SK-MEL-5 (cell line): ENCODE data around the gene CACNA1S. TPM values are rescaled to one million over a fixed set of nuclear protein-coding genes. Genes with fewer than 3 reads are reported as not detected.

Experiments
- DNase-seq: peaks from one replicate; pipeline ENCODE4 v3.0.0-alpha.2; 2016; ENCODE audit warnings: low read depth, low spot score
- in situ Hi-C: cut with HindIII; loops from 2 replicates; pipeline ENCODE4 v1.10.0; 2016; ENCODE audit warnings: low sequenced_read_pairs, high pct_unique_total_duplicates, low pct_unique_long_range_greater_than_20kb
- total RNA-seq: library from RNA; depleted of rRNA; stranded (reverse); fragments of >200 nt; shearing (Covaris generic); gene quantifications from 2 replicates; pipeline ENCODE4 v1.2.3, GENCODE V29; 2014

CACNA1S gene
- total RNA-seq, 1 experiment from 2014 or later: not detected

- in situ Hi-C loops: no loop called here
- no peak for DNase-seq
Measured at GRCh38 chr1:201016211-201016651, 96.0 kb downstream of the CACNA1S start.

DNA sequence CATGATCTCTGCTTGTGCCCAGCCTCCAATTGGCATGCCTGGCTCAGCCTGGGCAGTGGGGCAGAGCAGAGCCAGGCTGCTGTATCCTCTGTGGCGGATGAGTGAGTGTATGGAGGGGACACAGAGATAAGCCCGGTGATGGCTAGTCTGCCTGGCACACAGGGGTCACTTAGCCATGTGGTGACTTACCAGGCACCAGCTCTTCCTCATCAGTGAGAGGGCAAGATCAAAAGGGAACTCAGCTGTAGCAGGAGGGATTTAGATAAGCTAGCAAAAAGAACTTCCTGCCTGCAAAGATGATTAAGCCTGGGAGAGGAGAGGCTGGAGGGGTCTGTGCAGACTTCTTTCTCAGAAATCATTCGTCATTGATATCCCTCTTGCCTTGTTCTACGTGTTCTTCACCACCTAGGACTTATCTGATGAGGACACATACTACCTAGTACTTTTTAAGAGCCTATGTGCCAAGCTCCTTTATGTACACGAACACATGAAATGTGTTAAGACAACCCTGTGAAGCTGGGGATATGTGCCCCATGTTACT, 96.6 kb downstream of the CACNA1S start:
- in situ Hi-C loops: no loop called here
- no peak for DNase-seq

DNA sequence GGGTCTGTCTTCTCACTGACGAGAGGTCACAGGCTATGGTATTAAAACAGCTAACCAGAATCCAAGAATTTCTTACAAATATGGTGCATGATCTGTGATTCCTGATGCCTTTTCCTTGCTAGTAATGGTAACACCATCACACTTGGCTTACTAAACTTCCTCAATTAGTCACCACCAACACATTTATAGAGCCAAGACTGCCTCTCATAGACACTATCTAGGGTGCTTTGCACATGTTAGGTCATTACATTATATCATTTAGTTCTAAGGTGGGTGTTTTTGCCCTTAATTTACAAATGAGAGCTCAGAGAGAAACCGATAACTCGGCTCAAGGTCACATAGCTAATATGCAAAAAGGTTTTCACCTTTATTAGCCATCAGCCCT, 97.4 kb downstream of the CACNA1S start:
- no peak for DNase-seq

DNA sequence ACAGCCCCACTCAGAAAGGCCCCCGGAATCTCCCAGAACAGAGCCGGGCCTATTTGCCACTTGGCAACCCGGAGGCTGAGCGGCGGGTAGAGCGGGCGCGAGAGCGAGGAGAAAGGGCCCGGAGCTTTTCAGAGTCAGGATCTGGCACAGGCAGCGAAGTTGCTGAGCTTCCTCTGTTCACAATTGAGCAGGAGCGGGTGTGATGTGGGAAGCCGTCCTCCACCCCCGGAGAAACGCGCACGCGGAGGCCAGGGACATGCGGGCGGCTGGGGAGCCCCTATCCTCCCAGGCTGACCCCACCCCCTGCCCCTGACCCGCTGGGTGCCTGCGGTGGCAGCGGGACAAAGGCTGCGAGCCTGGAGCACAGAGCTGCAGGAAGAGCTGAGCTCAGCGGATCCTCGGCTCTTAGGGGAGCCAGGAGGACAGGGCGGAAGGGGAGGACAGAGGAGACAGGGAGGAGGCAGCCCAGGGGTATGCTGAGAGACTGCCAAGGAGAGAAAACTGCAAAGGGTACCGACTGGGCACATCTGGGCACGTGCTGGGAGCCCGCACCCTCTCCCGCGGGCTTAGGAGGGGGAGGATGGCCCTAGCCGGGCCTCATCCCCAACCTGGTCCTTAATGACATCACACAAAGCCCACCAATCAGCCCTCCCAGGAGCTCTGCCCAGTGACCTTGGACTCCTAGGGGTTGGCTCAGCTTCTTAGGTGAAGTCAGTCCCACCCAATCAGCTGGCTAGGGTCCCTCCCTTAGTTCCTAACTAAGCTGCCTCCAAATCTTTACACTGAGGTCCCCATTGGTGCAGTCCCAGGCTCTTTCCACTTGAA, 98.0 kb downstream of the CACNA1S start:
- DNase-seq: no peak
- in situ Hi-C loops: no loop called here

More for the DNA sequence above, 97.4 kb downstream of the CACNA1S start:
- in situ Hi-C loops: no loop called here

- in situ Hi-C loops: no loop called here
- DNase-seq: no peak
Measured at GRCh38 chr1:201013031-201013485, 99.2 kb downstream of the CACNA1S start.

- in situ Hi-C loops: no loop called here
- DNase-seq: no peak
Measured at GRCh38 chr1:201011616-201012015, 100.6 kb downstream of the CACNA1S start.

- DNase-seq: no peak
- in situ Hi-C loops: no loop called here
Measured at GRCh38 chr1:201009962-201010645, 102.1 kb downstream of the CACNA1S start.

GRCh38 chr1:201008666-201009360, 103.4 kb downstream of the CACNA1S start:
- no peak for DNase-seq
- in situ Hi-C loops: no loop called here

GRCh38 chr1:201007481-201007880, 104.7 kb downstream of the CACNA1S start:
- no peak for DNase-seq
- in situ Hi-C loops: no loop called here

- in situ Hi-C loops: no loop called here
Measured at GRCh38 chr1:201006450-201006849, 105.8 kb downstream of the CACNA1S start.

DNA sequence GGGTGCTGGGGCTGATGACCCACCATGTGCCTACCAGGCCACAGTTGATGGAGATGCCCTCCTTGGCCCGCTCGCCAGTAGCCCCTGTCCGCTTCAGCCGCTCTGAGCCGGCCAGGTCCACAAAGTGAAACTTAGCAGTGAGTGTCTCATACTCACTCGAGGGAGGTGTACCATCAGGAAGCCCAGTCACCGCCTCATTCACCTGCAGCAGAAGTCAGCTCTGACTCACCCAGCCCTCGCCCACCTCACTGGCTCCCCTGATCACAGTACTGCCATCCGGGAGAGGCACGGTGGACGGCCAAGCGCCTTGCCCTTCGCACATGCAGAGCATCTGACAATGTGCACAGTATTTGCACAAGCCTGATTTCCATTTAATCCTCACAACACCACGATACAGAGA, 107.5 kb downstream of the CACNA1S start:
- in situ Hi-C loops: no loop called here

More at GRCh38 chr1:201006450-201006849, 105.8 kb downstream of the CACNA1S start:
- DNase-seq: no peak

DNA sequence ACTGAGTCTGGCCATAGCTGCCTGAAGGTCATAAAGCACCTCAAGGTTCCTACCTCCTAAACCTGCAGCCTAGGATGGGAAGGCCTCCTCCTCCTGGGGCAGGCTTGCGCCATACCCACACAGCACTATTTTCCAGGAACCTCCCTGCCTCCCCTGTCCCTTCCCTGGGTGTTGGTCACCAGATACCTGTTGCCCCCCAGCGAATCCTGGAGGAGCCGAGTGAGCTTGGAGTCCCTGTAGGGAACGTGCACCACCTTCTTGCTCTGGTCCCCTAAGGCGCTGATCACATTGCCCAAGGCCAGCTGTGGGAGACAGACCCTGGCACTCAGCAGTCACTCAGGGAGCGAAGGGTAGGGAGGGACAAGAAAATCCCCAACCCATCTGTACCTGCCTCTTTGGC, 108.1 kb downstream of the CACNA1S start:
- DNase-seq: no peak
- in situ Hi-C loops: no loop called here

More for the DNA sequence above, 107.5 kb downstream of the CACNA1S start:
- DNase-seq: no peak

DNA sequence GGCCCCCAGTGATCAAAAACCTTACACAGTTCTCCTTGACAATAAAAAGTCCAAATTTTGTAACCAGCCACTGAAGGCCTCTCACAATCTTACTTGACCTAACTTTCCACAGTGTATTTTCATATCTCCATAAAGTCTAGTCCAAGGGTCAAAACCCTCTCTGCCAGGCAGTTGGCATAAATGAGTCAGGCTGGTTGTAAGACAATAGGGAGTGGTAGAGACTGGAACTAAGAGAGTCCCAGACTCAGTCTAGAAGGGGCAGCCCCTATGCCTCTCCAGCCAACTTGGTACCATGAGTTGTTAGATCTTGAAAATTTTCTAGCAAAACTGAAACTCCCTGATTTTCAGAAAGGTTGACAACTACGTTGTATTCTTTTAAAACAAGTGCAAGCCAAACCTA, 109.7 kb downstream of the CACNA1S start:
- in situ Hi-C loops: no loop called here

DNA sequence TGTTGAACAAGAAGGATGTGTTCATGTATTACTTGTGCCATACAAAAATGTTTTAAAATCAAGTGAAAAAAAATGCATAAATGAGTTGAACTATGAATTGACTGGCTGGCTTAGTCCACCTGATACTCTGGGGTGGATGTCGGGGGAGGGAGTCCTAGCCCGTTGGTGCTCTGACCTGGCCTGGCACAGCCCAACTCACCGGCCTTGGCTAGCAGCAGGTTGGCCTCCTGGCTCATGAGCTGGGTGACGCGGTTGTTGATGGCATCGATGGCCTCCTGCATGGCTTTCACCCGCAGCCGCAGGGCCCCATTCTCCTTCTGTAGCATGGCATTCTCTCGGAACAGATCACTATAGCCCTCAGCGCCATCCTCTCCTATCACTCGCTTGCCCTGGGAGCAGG, 110.3 kb downstream of the CACNA1S start:
- no peak for DNase-seq
- in situ Hi-C loops: no loop called here

More for the DNA sequence above, 109.7 kb downstream of the CACNA1S start:
- no peak for DNase-seq

- in situ Hi-C loops: no loop called here
- DNase-seq: no peak
Measured at GRCh38 chr1:201000391-201000790, 111.8 kb downstream of the CACNA1S start.

DNA sequence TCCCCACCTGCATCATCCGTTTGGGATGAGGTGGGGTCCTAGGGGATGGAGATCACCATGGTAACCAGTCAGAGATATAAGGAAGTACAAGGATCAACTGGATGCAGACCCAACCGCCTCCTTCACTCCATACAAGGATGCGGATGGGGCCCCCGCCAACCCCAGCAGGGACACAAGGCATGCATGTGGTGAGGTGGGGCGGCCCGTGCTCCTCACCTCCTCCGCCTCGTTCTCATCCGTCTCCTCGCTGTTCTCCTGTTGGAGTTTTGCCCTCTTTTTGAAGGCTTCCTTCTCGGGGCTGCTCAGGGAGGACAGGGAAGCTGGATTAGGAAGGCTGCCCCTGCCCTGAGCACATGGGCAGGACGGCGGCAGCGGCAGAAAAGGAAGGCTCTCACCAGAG, 112.6 kb downstream of the CACNA1S start:
- no peak for DNase-seq
- in situ Hi-C loops: no loop called here

- DNase-seq: no peak
- in situ Hi-C loops: no loop called here
Measured at GRCh38 chr1:200998323-200998722, 113.9 kb downstream of the CACNA1S start.
